Spleen (tissue), 11 donors: ENCODE data around the gene SLCO4A1. TPM values are rescaled to one million over a fixed set of nuclear protein-coding genes. Genes with fewer than 3 reads are reported as not detected.
A peak's percentile ranks its signal among the peaks of the same experiment; 100 is the strongest.

Experiments used
- DNase-seq: peaks from one replicate; pipeline ENCODE4 v3.0.0-alpha.2; 2020
- H3K27ac ChIP-seq, 8 donors: fragments of 200-600 bp; sonication (generic) in 7 of 8; 1 replicate in 4 of 8; 2 replicates in 4 of 8; pipeline versions ENCODE4 v1.5.0 to v1.8.0; 2016 to 2021; ENCODE audit warnings: inconsistent platforms in 4 of 8, mild to moderate bottlenecking in 4 of 8, moderate library complexity in 1 of 8
- H3K27me3 ChIP-seq, 7 donors: fragments of 200-600 bp; sonication (generic) in 6 of 7; replicated peaks in 1 of 7; 1 replicate in 4 of 7; 2 replicates in 3 of 7; pipeline versions ENCODE4 v1.5.0 to v1.8.0; 2016 to 2021; ENCODE audit warnings: inconsistent platforms in 3 of 7, mild to moderate bottlenecking in 1 of 7
- H3K36me3 ChIP-seq, 6 donors: fragments of 200-600 bp; sonication (generic) in 5 of 6; 1 replicate in 4 of 6; 2 replicates in 2 of 6; pipeline versions ENCODE4 v1.5.0 to v1.8.0; 2016 to 2021; ENCODE audit warnings: inconsistent platforms in 2 of 6
- H3K4me1 ChIP-seq, 6 donors: fragments of 200-600 bp; sonication (generic) in 5 of 6; 1 replicate in 3 of 6; 2 replicates in 3 of 6; pipeline versions ENCODE4 v1.5.0 to v1.8.0; 2016 to 2021; ENCODE audit warnings: inconsistent platforms in 3 of 6
- H3K4me3 ChIP-seq, 8 donors: fragments of 200-600 bp; sonication (generic) in 7 of 8; 1 replicate in 4 of 8; 2 replicates in 4 of 8; pipeline versions ENCODE4 v1.5.0 to v1.8.0; 2016 to 2021; ENCODE audit warnings: inconsistent platforms in 4 of 8, mild to moderate bottlenecking in 4 of 8, moderate library complexity in 2 of 8
- H3K9me3 ChIP-seq, 8 donors: fragments of 200-600 bp; sonication (generic) in 7 of 8; 1 replicate in 4 of 8; 2 replicates in 4 of 8; pipeline versions ENCODE4 v1.5.0 to v1.8.0; 2016 to 2021; ENCODE audit warnings: inconsistent platforms in 4 of 8
- CTCF ChIP-seq, 11 experiments: fragments of 200-600 bp in 7 of 11; fragments of 450-650 bp in 4 of 11; sonication (generic) in 4 of 11; IDR thresholded peaks in 8 of 11; conservative IDR thresholded peaks in 3 of 11; 1 replicate in 7 of 11; 2 replicates in 4 of 11; pipeline versions ENCODE4 v1.4.0 to v1.8.0; 2016 to 2021; ENCODE audit warnings: antibody characterized with exemption in 11 of 11, inconsistent platforms in 4 of 11, mild to moderate bottlenecking in 1 of 11
- POLR2A ChIP-seq, 3 donors: fragments of 450-650 bp; IDR thresholded peaks; one replicate each; pipeline ENCODE4 v1.5.1; 2017; ENCODE audit warnings: antibody characterized with exemption in 3 of 3, mild to moderate bottlenecking in 1 of 3
- POLR2AphosphoS5 ChIP-seq, 3 donors: sonication (generic); formaldehyde crosslinking; IDR thresholded peaks; one replicate each; pipeline ENCODE4 v1.5.1; 2017; ENCODE audit warnings: antibody characterized with exemption in 3 of 3
- WGBS, 5 donors: extraction: QIAGEN DNeasy Blood & Tissue Kit in 3 of 5; methylation state at CpG; one replicate each; pipeline versions ENCODE4 v1.1.5 to v1.1.7; 2013 to 2018; 5-methylcytosine and 5-hydroxymethylcytosine counted together
- intact Hi-C: fragments of 100-400 bp; cut with DNase I; formaldehyde crosslinking; loops from one replicate; pipeline ENCODE4 v1.15.0; 2023; ENCODE audit warnings: low total_unique reads
- polyA plus RNA-seq, 3 donors: library from polyadenylated mRNA; stranded (reverse); fragments of 200-250 nt; gene quantifications; one replicate each; pipeline ENCODE4 v1.2.1, GENCODE V29; 2013
- total RNA-seq, 7 donors: library from RNA; depleted of rRNA in 3 of 7; stranded (reverse); fragments of >200 nt in 3 of 7; fragmentation: NEBNext Ultra II Directional in 4 of 7; extraction: Animal tissue kit (Norgen Biotek cat#: 25700) in 4 of 7; gene quantifications; one replicate each; pipeline versions ENCODE4 v1.1.0 to v1.2.1, GENCODE V29; 2016 to 2021
- donor health status: healthy with polysubstance abuse.
- donor health status: DM: no; HTN: no; CAD: no; lungs with moderate emphysema.
- donor health status: DM: no; HTN: no; CAD: no.
- donor health status: Bipolar disorder and iron deficiency.
- donor health status: healthy.
- donor health status: DM: no; HTN: no; CAD: no.
- donor health status: DM: yes; HTN: yes; CAD: no.

SLCO4A1 gene
- total and polyA plus RNA-seq, 10 donors, result 2.9 to 16.3 (median 7.0) TPM

- WGBS, 5 donors, result 52 to 76% (median 67%) methylated on average over 4 of the region's 4 CpGs
- Histone ChIP-seq H3K4me1 (peaks cover 0 to 49% (median 17%) of the 10 kb centered on the region in 6 donors), H3K36me3 (no peaks in the 10 kb centered on the region), H3K4me3 (no peak overlapping the region), H3K9me3 (no peaks in the 10 kb centered on the region), H3K27ac (peak overlapping the region in 6 of 8 donors; percentile 29 to 79 (median 74)), H3K27me3 (peaks cover 0 to 79% (median 14%) of the 10 kb centered on the region in 7 donors)
- intact Hi-C loops, result no loop called here
- DNase-seq, result no peak
- TF ChIP-seq POLR2A (IDR thresholded peaks at IDR 0.05) (no peak), POLR2AphosphoS5 (IDR thresholded peaks at IDR 0.05) (no peak), CTCF (IDR thresholded peaks at IDR 0.05 in 8 of 11, conservative IDR thresholded peaks at IDR 0.05 in 3 of 11) (no peak)
Observed at GRCh38 chr20:62595069-62595468, 47.2 kb upstream of the SLCO4A1 start.

DNA sequence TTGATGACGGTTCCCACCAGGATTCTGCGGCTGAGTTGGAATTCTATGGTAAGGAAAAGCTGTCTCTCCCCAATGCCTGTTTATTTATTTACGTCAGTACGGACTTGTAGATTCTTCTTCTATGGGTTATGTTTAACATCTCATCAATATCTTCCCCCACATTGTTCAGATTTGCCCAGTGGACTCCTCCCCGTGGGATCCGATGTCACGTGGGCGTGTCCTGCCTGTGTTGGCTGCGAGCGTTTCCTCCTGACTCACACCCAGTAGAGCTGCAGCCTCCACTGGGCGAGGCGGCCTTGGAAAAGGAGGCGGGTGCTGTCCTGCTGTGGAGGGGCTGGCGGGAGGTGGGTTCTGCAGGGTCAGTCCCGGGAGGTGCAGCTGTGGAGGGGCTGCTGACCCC, 46.8 kb upstream of the SLCO4A1 start:
- no peak overlapping the region for H3K4me3 ChIP-seq
- DNase-seq, result peak; percentile 89

DNA sequence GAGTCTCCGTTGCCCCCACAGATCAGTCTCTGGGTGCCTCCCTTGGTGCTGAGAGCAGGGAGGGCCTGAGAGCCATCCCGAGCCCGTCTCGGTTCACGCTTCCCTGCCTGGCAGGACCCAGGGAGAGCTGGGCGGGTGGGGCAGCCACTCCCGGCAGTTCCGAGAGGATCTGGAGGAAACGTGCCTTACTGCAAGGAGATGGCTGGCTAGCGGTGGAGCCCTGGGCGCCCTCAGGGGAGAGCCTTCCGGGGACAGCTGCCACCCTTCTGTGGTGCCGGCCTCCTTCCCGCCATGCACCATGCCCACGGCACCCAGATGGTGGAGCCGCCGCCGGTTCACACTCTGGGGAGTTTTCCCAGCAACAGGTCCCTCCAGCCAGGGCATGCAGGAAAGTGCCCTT, 45.8 kb upstream of the SLCO4A1 start:
- no peak for DNase-seq
- no peaks in the 10 kb centered on the region for H3K9me3 ChIP-seq
- H3K36me3 ChIP-seq, result no peaks in the 10 kb centered on the region
- 69 to 88% (median 75%) methylated on average over 6 to 18 of the region's 18 CpGs for WGBS, 5 donors
- H3K27ac ChIP-seq, result peak overlapping the region in 6 of 8 donors; percentile 47 to 79 (median 76)
- intact Hi-C loops, result no loop called here
- no peak for TF ChIP-seq POLR2A (IDR thresholded peaks at IDR 0.05)
- no peak for TF ChIP-seq CTCF (IDR thresholded peaks at IDR 0.05 in 8 of 11, conservative IDR thresholded peaks at IDR 0.05 in 3 of 11)
- no peak for TF ChIP-seq POLR2AphosphoS5 (IDR thresholded peaks at IDR 0.05)
- H3K27me3 ChIP-seq, result peaks cover 0 to 67% (median 14%) of the 10 kb centered on the region in 7 donors
- peaks cover 0 to 47% (median 13%) of the 10 kb centered on the region in 6 donors for H3K4me1 ChIP-seq
- no peak overlapping the region for H3K4me3 ChIP-seq

More for the DNA sequence above, 46.8 kb upstream of the SLCO4A1 start:
- intact Hi-C loops, result no loop called here
- Histone ChIP-seq H3K4me1 (peaks cover 0 to 44% (median 16%) of the 10 kb centered on the region in 6 donors), H3K27ac (peak overlapping the region in 6 of 8 donors; percentile 29 to 79 (median 74)), H3K27me3 (peaks cover 0 to 76% (median 14%) of the 10 kb centered on the region in 7 donors), H3K36me3 (no peaks in the 10 kb centered on the region), H3K9me3 (no peaks in the 10 kb centered on the region)
- TF ChIP-seq POLR2A (IDR thresholded peaks at IDR 0.05) (no peak), POLR2AphosphoS5 (IDR thresholded peaks at IDR 0.05) (peak; percentile 38 to 78 (median 75))
- 36 to 58% (median 45%) methylated on average over 13 to 15 of the region's 15 CpGs for WGBS, 5 donors

DNA sequence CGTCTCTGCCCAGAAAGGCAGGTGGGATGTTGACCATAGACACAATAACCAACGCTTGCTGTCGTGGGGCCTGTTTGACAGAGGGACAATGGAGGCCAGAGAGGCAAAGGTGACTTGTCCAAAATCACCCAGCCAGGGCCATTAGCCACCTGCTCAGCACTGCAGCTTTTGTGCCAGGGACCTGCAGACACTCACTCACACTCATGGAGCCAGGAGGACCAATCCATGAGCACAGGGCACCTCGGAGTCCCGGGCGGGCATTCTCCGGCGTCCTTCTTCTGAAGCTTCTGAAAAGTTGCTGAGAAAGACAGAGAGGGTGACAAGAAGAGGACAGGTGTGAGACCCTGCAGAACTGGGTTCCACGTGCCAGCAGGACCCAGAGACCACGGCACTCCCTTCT, 45.4 kb upstream of the SLCO4A1 start:
- peaks cover 0 to 66% (median 14%) of the 10 kb centered on the region in 7 donors for H3K27me3 ChIP-seq
- intact Hi-C loops, result no loop called here

More for the DNA sequence above, 45.4 kb upstream of the SLCO4A1 start:
- no peak for DNase-seq
- H3K4me1 ChIP-seq, result peaks cover 0 to 52% (median 14%) of the 10 kb centered on the region in 6 donors
- TF ChIP-seq CTCF (IDR thresholded peaks at IDR 0.05 in 8 of 11, conservative IDR thresholded peaks at IDR 0.05 in 3 of 11) (no peak), POLR2AphosphoS5 (IDR thresholded peaks at IDR 0.05) (no peak), POLR2A (IDR thresholded peaks at IDR 0.05) (no peak)
- H3K9me3 ChIP-seq, result no peaks in the 10 kb centered on the region
- WGBS, 5 donors, result 85 to 90% (median 88%) methylated on average over 10 of the region's 10 CpGs
- no peaks in the 10 kb centered on the region for H3K36me3 ChIP-seq
- H3K4me3 ChIP-seq, result no peak overlapping the region
- peak overlapping the region in 4 of 8 donors; percentile 73 to 79 (median 76) for H3K27ac ChIP-seq
